Effector memory CD4-positive, alpha-beta T cell (primary cell): Measurements from ENCODE around the gene RTKN.

Experiments used
- DNase-seq, 3 donors: peaks; one replicate each; pipeline ENCODE4 v3.0.0-alpha.2; 2020
- H3K27ac ChIP-seq: 2 replicates; pipeline ENCODE4 v1.7.0; 2013; ENCODE audit warnings: mild to moderate bottlenecking, low read length, moderate library complexity; ENCODE audit not compliant: insufficient read depth, poor library complexity, severe bottlenecking
- H3K27me3 ChIP-seq: replicated peaks from 2 replicates; pipeline ENCODE4 v1.7.0; 2013; ENCODE audit warnings: mild to moderate bottlenecking, low read length; ENCODE audit not compliant: insufficient read depth, control insufficient read depth, poor library complexity, severe bottlenecking
- H3K36me3 ChIP-seq: 2 replicates; pipeline ENCODE4 v1.7.0; 2013; ENCODE audit warnings: mild to moderate bottlenecking, low read length, moderate library complexity; ENCODE audit not compliant: control insufficient read depth, insufficient read depth
- H3K4me1 ChIP-seq: 2 replicates; pipeline ENCODE4 v1.7.0; 2013; ENCODE audit warnings: low read length, mild to moderate bottlenecking; ENCODE audit not compliant: control insufficient read depth, insufficient read depth, poor library complexity, severe bottlenecking
- H3K4me3 ChIP-seq: 2 replicates; pipeline ENCODE4 v1.7.0; 2013; ENCODE audit warnings: low read length, low read depth, mild to moderate bottlenecking; ENCODE audit not compliant: insufficient read depth, poor library complexity, severe bottlenecking
- H3K9me3 ChIP-seq: 2 replicates; pipeline ENCODE4 v1.7.0; 2013; ENCODE audit warnings: mild to moderate bottlenecking, low read length, moderate library complexity; ENCODE audit not compliant: control insufficient read depth

The RTKN gene

DNA sequence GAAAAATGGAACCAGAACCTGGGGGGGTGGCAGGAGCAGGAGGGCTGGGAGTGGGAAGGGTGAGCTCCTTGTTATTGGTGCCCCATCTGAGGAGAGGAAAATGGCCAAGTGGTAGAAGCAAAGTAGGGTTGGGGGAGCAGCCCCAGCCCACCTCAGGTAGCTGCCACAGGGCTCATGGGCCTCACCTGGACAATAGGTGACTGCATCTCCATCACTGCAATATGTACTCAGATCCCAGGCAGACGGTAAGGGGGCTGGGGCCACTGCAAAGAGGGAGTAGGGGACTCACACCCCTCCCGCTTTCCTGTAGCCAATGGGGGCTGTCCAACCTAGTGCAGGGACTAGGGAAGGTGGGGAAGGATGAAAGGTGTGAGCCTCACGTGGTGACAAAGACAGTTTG lies 24.5 kb downstream of the RTKN start:
- no peak overlapping the region for H3K27ac ChIP-seq
- H3K4me3 ChIP-seq = no peak overlapping the region
- H3K36me3 ChIP-seq = no peaks in the 10 kb centered on the region
- H3K27me3 ChIP-seq = peaks cover 3% of the 10 kb centered on the region
- no peaks in the 10 kb centered on the region for H3K9me3 ChIP-seq
- DNase-seq = no peak
- H3K4me1 ChIP-seq = peaks cover 25% of the 10 kb centered on the region

DNA sequence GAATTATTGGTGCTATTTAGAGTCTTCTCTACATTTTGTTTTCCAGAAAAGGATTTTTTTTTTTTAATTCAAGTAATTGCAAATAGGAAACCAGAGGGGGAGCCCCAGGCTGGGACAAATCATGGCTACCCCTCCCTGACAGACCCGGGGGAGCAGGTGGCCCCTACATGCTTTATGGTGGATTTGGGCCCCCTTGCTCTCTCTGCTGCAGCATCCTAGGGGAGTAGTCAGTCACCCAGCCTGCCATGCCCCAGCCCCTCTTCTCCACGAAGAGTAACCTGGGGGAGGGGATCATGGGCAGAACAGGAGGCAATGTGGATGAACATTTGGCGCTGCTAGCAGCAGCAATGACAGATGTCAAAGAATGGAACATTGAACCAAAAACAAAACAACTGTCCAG lies 25.0 kb downstream of the RTKN start:
- Histone ChIP-seq H3K27me3 (peaks cover 3% of the 10 kb centered on the region), H3K4me3 (no peak overlapping the region), H3K36me3 (no peaks in the 10 kb centered on the region), H3K9me3 (no peaks in the 10 kb centered on the region), H3K27ac (no peak overlapping the region), H3K4me1 (peaks cover 22% of the 10 kb centered on the region)
- DNase-seq = no peak

DNA sequence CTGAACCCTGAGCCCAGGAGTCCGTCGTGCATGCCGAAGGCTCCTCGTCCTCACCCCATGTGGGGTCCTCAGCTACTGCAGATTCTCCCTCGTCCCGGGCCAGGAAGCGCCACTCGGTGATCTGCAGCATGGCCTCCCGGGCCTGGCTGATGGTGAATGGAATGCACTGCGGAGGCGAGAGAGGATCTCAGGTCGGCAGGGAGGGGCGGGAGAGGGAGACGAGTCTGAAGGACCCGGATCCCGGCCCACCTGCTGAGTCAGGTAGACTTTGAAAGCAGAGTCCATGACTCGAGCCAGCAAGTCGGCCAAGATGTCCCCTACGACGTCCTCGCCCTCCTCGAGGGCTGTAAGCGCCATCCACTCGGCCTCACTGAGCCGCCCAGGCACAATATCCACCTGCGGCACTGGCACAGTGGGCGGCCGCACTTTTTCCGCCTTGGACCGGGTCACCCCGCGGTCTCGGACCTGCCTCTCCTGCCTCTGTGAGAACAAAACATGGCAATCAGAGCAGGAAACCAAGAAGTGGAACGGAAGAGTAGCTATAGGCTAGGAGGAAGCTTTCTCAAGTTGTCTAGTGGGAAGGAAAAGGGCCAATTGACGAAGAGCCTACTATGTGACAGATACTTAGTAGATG lies 25.9 kb downstream of the RTKN start:
- Histone ChIP-seq H3K4me3 (peak overlapping the region; percentile 41), H3K27ac (no peak overlapping the region), H3K4me1 (peaks cover 14% of the 10 kb centered on the region), H3K9me3 (no peaks in the 10 kb centered on the region), H3K36me3 (no peaks in the 10 kb centered on the region), H3K27me3 (peaks cover 3% of the 10 kb centered on the region)
- DNase-seq = no peak

DNA sequence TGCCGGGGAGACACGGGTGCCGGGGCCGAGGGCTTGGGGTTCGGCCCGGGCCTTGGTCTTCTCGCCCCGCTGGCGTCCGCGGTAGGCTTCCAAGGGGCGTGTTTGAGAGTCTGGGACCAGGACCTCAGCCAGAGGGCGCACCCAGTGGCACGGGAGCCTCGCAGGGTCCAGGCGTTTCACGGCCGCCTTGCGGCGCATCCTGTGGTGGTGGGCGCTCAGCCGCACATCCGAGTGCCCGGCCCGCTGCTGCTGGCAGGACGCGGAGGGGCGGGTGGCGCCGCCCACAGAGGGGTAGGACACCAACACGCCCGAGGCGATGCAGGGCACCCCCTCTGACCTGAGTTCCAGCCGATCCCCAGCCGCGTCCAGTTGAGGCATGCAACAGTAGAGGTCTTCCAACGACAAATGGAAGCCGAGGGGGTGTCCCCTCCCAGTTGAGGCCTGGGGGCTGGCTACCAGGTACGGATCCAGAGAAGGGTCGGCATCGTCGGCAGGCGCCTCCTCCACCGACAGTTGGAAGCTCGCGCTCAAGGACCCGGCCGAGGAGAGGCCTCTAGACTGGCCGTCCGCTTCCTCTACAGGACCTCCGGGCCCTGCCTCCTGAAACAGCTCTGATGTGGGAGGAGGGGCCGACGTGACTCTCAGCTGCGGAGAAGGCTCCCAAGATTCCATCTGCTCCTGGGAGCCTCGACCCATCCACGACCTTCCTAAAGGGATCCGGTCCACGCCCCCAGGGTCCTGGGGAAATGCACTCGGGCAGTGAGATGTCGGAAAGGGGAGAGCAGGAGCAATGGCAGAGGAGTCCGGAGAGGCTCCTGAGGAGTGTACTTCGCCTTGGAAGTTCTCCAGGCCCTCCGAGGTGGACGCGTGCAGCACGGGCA lies 26.6 kb downstream of the RTKN start:
- Histone ChIP-seq H3K9me3 (no peaks in the 10 kb centered on the region), H3K36me3 (no peaks in the 10 kb centered on the region), H3K4me1 (peaks cover 14% of the 10 kb centered on the region), H3K4me3 (peak overlapping the region; percentile 41), H3K27me3 (peaks cover 3% of the 10 kb centered on the region), H3K27ac (no peak overlapping the region)
- DNase-seq = no peak

DNA sequence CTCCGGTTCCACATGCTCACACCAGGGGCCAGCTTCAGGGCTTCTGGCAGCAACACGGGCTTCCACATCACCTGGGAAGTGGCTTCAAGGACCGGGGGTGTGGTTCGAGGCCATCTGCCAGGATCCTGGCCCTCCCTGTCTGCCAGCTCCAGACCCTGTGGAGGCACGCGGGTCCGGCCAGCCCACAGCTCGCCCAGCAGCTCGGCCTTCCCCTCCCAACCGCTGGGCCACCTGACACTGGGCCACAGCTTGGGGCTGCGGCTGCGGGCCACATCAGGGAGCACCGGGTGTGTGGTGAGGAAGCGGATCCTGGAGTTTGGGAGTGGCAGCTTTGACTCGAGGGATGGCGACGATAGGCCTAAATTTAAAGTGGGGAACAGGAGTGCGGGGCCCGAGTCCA lies 27.3 kb downstream of the RTKN start:
- Histone ChIP-seq H3K4me3 (peak overlapping the region; percentile 22), H3K36me3 (no peaks in the 10 kb centered on the region), H3K9me3 (no peaks in the 10 kb centered on the region), H3K4me1 (peaks cover 14% of the 10 kb centered on the region), H3K27me3 (peaks cover 3% of the 10 kb centered on the region), H3K27ac (no peak overlapping the region)
- DNase-seq = no peak

DNA sequence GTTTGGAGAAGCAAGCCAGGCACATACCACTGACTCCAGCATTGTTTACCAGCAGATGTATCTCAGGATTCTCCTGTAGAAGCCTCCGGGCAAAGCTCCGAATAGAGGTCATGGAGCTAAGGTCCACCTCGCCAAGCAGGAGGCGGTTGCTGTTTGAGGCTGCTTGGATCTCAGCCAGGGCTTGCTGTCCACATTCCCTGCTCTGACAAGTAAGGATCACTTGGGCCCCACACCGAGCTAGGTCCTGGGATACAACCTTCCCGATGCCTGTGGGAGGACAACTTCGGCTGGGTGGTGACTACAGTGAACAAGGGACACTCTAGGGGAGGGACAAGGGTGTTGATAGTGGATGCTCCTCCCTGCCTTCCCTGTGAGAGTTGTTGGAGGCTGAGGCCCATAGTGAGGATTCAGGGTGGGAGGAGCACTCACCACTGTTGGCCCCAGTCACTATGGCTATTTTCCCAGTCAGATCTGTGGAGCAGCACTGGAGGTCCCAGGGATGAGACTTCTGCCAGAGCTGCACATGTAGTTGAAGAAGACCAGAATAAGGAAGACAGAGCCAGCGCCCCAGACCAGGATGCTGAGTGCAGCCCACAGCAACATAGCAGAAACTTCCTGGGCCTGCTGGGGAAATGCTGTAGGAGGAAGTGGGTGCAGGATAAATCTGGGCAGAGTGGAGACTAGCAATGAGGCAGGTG lies 28.6 kb downstream of the RTKN start:
- Histone ChIP-seq H3K9me3 (no peaks in the 10 kb centered on the region), H3K4me1 (peaks cover 14% of the 10 kb centered on the region), H3K27me3 (peaks cover 3% of the 10 kb centered on the region), H3K4me3 (no peak overlapping the region), H3K27ac (no peak overlapping the region), H3K36me3 (no peaks in the 10 kb centered on the region)
- DNase-seq = no peak

DNA sequence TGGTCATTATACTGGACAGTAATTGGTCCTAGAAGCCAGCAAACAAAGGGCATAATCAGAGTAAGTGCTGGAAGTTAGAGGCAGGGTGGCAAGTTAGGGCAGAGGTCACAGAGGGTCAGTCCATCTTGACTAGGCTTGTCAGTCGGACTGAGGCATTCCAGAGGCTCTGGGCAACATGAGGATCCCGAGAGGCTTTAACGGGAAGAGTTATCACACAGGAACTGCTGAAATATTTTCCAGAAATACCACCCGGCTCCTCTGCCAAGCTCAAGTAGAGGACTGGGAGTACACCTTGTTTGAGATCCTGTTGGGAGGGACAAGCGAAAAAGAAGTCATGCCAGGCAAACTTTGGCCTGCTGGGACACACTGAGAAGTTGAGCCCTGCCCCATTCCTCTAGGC lies 34.1 kb downstream of the RTKN start:
- Histone ChIP-seq H3K36me3 (no peaks in the 10 kb centered on the region), H3K4me1 (no peaks in the 10 kb centered on the region), H3K4me3 (no peak overlapping the region), H3K27ac (no peak overlapping the region), H3K9me3 (no peaks in the 10 kb centered on the region), H3K27me3 (no peaks in the 10 kb centered on the region)
- DNase-seq = no peak

DNA sequence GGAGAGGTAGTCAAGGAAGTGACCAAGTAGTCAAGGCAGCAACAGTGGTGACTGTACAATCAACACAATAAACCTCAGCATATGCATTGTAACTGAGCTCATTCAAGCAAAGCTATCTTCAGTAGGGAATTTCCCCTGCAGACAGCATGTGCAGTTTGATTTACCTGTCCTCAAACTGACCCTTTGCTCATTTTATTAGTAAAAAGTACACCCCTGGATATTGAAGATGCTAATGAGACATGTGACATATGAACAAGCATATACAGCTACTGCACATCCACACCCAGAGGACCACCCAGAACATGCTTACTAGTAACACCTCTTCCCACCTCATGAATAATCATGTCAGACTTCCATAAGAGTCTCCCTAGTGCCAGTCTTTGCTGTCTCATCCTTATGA lies 35.7 kb downstream of the RTKN start:
- no peaks in the 10 kb centered on the region for H3K27me3 ChIP-seq
- no peak for DNase-seq
- no peaks in the 10 kb centered on the region for H3K9me3 ChIP-seq
- no peak overlapping the region for H3K4me3 ChIP-seq
- no peaks in the 10 kb centered on the region for H3K4me1 ChIP-seq
- no peaks in the 10 kb centered on the region for H3K36me3 ChIP-seq
- H3K27ac ChIP-seq = no peak overlapping the region

DNA sequence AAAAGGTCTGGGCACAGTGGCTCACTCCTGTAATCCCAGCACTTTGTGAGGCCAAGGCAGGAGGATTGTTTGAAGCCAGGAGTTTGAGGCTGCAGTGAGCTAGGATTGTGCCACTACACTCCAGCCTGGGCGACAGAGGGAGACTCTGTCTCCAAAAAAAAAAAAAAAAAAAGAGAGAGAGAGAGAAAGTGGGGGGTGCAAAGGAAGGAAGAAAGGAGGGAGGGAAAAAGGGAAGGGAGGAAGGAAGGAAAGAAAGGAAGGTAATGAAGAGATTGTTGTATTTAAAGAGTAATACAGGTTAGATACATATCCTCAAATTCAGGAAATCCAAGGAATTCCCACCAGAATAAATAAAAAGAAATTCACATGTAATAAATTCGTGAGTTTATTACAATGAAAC lies 39.8 kb downstream of the RTKN start:
- no peak overlapping the region for H3K4me3 ChIP-seq
- DNase-seq = no peak
- no peaks in the 10 kb centered on the region for H3K4me1 ChIP-seq
- H3K27ac ChIP-seq = no peak overlapping the region
- H3K36me3 ChIP-seq = no peaks in the 10 kb centered on the region
- H3K27me3 ChIP-seq = no peaks in the 10 kb centered on the region
- H3K9me3 ChIP-seq = no peaks in the 10 kb centered on the region

DNA sequence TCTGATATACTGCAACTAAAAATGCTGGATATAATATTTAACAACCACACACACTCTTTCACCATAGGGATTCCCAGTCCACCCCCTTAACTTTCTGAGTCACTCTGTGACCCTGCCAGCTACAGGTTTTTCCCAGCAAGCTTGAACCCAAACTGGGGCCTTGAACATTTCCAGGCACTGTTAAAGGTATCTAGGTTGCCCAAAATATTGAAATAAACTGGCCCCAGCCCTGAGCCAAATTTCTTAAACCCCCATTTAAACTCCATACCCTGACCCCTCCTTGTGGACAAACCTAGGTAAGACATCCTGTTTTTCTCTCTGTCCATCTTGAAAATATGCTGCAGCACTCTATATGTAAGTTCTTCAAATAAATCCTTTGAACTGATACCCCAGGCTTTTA lies 42.0 kb downstream of the RTKN start:
- Histone ChIP-seq H3K9me3 (no peaks in the 10 kb centered on the region), H3K27ac (no peak overlapping the region), H3K4me1 (no peaks in the 10 kb centered on the region), H3K36me3 (no peaks in the 10 kb centered on the region), H3K4me3 (no peak overlapping the region), H3K27me3 (no peaks in the 10 kb centered on the region)
- no peak for DNase-seq
